ENCODE results near the gene RPL28. TPM values are rescaled to one million over a fixed set of nuclear protein-coding genes. Genes with fewer than 3 reads are reported as not detected.
"Not testable (repeated sequence)": the region's sequence is repeated elsewhere in the genome, so short reads cannot be mapped to it uniquely, and the experiment has no call there.

The RPL28 gene
- total RNA-seq, 2 donors from 2014 or later: 3,164 to 3,616 TPM

DNA sequence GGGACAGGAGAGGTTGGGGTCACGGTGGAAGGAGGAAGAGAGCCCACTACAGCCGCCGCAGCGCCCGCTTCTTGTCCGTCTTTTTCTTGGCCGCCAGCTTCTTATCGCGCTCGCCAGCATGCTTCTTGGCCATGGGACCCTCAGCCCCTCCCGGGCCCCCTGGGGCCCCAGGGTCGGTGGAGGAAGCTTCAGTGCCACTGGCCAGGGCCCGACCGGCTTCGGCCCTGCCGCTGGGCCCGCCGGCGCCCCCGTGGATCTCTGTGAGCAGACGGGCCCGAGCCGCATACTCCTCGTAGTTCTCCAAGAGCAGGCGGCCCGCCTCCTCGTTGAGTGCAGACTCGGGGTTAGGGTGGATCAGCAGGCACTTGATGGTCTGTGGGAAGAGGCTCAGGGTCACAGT is 15.7 kb downstream of the RPL28 start:
- H3K36me3 Mint-ChIP-seq (ENCODE audit: low read depth); DNase-seq; H3K9me3 ChIP-seq (ENCODE audit: control insufficient read depth, low read length, poor library complexity, severe bottlenecking); ATAC-seq; H3K27me3 Mint-ChIP-seq: not testable (repeated sequence)
- Mint-ChIP-seq H3K4me1 (peaks cover 29% of the 10 kb centered on the region), H3K27ac (peak overlapping the region; percentile 24), H3K4me3 (peak overlapping the region; percentile 47)

DNA sequence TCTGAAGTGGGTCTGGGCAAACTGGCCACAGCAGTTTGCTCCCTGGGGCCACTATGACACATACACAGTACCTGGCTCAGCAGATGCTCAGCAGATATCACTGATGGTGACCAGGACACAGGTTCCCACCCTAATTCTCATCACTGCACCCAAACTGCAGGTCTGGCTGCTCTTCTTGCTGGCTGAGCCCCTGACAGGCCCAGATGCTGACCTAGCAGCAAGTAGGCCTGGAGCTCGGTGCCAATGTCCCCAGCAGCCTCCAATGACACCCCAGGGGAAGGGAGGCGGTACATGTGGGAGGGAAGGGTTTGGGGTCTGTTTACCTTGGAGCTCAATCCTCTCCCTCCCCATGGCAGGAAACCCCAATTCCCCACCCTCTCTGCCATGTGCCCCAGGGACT is 16.8 kb downstream of the RPL28 start:
- Mint-ChIP-seq H3K27me3 (no peaks in the 10 kb centered on the region), H3K27ac (peak overlapping the region; percentile 24), H3K4me1 (peaks cover 33% of the 10 kb centered on the region), H3K4me3 (no peak overlapping the region), H3K36me3 (ENCODE audit: low read depth) (peaks cover 5% of the 10 kb centered on the region)
- no peaks in the 10 kb centered on the region for H3K9me3 ChIP-seq (ENCODE audit: control insufficient read depth, low read length, poor library complexity, severe bottlenecking)
- ATAC-seq (no peak), DNase-seq (no peak)

DNA sequence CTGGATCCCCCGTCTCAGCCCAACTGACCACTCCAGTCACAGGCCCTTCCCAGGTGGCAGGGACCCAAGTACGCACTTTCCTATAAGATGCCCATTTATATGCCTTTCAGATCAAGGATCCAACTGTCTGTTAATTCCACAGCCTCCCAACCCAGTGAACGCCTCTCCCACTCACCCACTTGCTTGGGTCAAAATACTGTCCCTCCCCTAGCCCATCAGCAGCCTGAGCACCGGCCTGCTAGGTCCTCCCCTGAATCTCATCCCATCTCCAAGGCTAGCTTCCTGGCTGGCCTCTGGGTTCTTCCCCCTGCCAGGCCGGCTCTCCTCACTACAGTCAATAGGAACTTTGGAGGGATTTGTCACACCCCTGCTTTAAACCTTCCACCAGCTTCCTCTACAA is 19.9 kb downstream of the RPL28 start:
- no peak for DNase-seq
- H3K36me3 Mint-ChIP-seq (ENCODE audit: low read depth): peaks cover 7% of the 10 kb centered on the region
- no peaks in the 10 kb centered on the region for H3K9me3 ChIP-seq (ENCODE audit: control insufficient read depth, low read length, poor library complexity, severe bottlenecking)
- peak overlapping the region; percentile 95 for H3K27ac Mint-ChIP-seq
- H3K4me1 Mint-ChIP-seq: peaks cover 23% of the 10 kb centered on the region
- peak overlapping the region; percentile 88 for H3K4me3 Mint-ChIP-seq
- H3K27me3 Mint-ChIP-seq: no peaks in the 10 kb centered on the region
- ATAC-seq: no peak

DNA sequence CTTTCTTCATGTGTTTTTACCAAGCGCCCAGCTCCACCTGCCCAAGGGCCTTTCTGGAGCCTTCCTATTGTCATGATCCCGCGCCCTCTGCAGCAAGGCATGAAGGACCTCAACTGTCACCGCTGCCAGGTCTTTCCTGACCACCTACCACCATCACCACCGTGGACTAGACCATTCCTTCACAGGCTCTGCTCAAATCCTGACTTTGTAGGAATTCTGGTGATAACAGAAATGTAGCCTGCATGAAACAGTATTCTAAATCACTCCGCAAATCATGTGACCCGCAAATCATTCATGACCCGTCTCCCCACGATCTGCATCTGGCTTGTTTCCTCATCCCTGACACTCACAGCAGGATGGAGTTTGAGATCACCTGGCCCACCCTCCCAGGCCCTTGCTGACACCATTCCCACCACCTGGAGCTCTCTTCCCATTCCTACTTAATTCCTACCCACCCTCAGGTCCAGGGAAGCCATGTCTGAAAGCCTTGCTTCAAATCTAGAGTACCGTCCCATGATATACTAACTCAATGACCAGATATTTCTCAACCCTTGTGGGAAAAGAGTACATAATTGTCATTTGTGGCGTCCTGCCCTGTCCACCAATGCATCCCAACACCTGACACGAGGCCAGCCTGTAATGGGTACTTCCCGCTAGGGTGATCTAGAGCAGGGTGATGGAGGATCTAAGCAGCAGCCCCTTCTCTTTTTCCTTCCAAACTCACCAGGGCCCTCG is 20.5 kb downstream of the RPL28 start:
- H3K27me3 Mint-ChIP-seq: no peaks in the 10 kb centered on the region
- H3K27ac Mint-ChIP-seq: peak overlapping the region; percentile 95
- H3K4me3 Mint-ChIP-seq: peak overlapping the region; percentile 88
- H3K9me3 ChIP-seq (ENCODE audit: control insufficient read depth, low read length, poor library complexity, severe bottlenecking): no peaks in the 10 kb centered on the region
- ATAC-seq (no peak), DNase-seq (no peak)
- H3K36me3 Mint-ChIP-seq (ENCODE audit: low read depth): peaks cover 7% of the 10 kb centered on the region
- peaks cover 23% of the 10 kb centered on the region for H3K4me1 Mint-ChIP-seq

DNA sequence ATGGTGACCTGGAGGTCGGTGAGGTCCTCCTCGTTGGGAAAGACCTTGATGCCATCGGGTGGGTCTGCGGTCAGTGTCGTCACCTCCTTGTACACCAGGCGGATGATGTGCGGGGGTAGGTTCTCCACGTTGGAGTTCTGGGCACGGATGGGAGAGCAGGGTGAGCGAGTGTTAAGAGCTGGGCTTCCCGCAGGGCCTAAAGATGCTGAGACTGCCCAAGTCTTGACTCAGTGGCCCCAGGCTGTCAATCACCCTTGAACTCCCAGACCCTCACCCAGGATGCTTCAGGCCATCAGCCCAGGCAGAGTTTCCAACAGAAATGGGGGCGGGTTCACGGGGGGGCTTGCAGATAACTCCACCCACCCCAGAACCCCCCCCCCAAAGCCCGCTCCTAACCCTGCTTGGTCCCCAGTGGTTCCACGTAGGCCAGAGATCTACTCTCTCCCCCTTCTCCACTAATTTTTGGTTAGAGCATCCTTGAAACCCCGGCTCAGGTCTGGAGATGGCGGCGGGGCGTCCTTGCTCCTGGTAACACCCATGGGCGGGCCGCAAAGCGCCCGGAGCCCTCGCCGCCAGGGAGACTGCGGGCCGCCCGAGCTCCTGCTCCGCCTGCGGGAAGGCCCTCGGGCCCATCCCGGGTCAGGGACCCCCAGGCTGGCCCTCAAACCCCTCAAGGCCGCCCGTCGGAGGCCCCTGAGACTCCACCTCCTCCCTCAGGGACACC is 21.3 kb downstream of the RPL28 start:
- peak overlapping the region; percentile 95 for H3K27ac Mint-ChIP-seq
- ATAC-seq: no peak
- H3K4me1 Mint-ChIP-seq: peaks cover 23% of the 10 kb centered on the region
- H3K4me3 Mint-ChIP-seq: peak overlapping the region; percentile 88
- DNase-seq: peak in 1 of 3 donors; percentile 17
- peaks cover 7% of the 10 kb centered on the region for H3K36me3 Mint-ChIP-seq (ENCODE audit: low read depth)
- H3K9me3 ChIP-seq (ENCODE audit: control insufficient read depth, low read length, poor library complexity, severe bottlenecking): no peaks in the 10 kb centered on the region
- H3K27me3 Mint-ChIP-seq: no peaks in the 10 kb centered on the region

DNA sequence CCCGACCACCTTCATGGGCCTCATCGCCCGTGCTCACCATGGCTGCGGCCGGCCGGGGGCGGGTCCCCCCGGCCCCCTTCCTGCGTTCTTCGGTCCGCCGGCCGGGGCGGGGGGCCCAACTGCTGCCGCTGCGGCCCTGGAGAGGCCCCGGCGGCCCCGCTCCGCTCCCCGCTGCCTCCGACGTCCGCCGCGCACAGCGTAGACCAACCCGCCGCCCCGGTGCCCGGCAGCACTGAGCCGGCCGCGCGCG is 21.7 kb downstream of the RPL28 start, which contains the start of gene UBE2S:
Gene UBE2S (minus strand): TSS at position 239 of the 250 bp plus-strand sequence. CDS start 199 bp downstream, at position 40.
- Mint-ChIP-seq H3K27ac (peak within 1 kb of the TSS; percentile 95), H3K4me3 (peak within 1 kb of the TSS; percentile 88), H3K4me1 (peaks cover 23% of the 10 kb centered on the region)
- ATAC-seq; H3K36me3 Mint-ChIP-seq (ENCODE audit: low read depth); H3K9me3 ChIP-seq (ENCODE audit: control insufficient read depth, low read length, poor library complexity, severe bottlenecking); DNase-seq; H3K27me3 Mint-ChIP-seq: not testable (repeated sequence)

DNA sequence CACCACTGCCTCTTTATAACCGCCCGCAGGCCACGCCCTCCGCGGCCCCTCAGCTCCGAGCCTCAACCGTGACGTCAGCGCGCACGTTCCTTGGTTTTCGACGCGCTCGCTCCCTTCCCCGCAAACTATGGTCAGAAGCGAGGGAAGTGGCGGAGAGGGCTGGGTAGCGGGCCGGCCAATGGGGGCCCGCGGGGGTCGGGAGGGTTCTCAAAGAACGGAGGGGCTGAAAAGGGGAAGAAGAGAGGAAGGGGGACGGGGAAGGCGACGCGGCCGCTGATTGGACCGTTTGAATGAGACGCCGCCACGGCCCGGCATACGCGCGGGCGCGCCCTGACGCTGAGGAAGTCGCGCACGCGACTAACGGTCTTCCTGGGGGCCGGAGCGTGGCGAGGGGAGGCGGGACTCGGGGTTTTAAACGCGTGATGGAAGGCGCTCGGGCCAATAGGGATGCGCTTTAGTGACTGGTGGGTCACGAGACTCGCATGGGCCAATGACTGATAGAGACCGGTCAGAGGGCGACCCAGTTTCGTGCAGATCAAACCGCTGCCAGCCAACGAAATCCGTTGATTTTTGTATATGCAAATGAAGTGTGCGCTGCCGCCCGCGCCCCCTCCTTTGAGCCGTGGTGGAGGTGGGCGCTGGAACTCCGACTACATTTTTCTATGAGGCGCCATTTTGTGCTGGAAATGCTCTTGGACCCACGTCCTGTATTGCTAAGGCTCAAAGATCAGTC is 22.2 kb downstream of the RPL28 start:
- DNase-seq (peak; percentile 94 to 96 (median 94)), ATAC-seq (peak; percentile 93)
- H3K36me3 Mint-ChIP-seq (ENCODE audit: low read depth): peaks cover 7% of the 10 kb centered on the region
- peak overlapping the region; percentile 88 for H3K4me3 Mint-ChIP-seq
- H3K9me3 ChIP-seq (ENCODE audit: control insufficient read depth, low read length, poor library complexity, severe bottlenecking): no peaks in the 10 kb centered on the region
- H3K27ac Mint-ChIP-seq: peak overlapping the region; percentile 95
- H3K4me1 Mint-ChIP-seq: peaks cover 23% of the 10 kb centered on the region
- H3K27me3 Mint-ChIP-seq: no peaks in the 10 kb centered on the region

DNA sequence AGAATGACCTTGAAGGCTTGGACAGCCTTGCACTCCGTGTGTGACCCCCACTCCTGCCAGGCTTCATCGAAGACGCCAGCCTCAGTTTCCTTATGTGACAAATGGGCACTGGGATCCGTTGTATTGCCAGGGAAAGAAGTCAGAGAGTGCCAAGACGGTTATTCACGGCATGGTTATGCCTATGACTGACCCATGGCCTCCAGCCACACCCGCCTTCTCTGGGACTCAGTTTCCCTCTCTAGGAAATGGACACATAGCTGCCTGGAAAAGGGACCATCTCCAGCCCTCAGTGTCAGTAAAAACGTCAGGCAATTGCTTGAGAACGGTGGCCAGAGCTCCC is 22.8 kb downstream of the RPL28 start:
- DNase-seq (no peak), ATAC-seq (no peak)
- H3K27me3 Mint-ChIP-seq: no peaks in the 10 kb centered on the region
- H3K4me1 Mint-ChIP-seq: peaks cover 21% of the 10 kb centered on the region
- H3K27ac Mint-ChIP-seq: peak overlapping the region; percentile 95
- peak overlapping the region; percentile 88 for H3K4me3 Mint-ChIP-seq
- no peaks in the 10 kb centered on the region for H3K9me3 ChIP-seq (ENCODE audit: control insufficient read depth, low read length, poor library complexity, severe bottlenecking)
- H3K36me3 Mint-ChIP-seq (ENCODE audit: low read depth): peaks cover 7% of the 10 kb centered on the region

DNA sequence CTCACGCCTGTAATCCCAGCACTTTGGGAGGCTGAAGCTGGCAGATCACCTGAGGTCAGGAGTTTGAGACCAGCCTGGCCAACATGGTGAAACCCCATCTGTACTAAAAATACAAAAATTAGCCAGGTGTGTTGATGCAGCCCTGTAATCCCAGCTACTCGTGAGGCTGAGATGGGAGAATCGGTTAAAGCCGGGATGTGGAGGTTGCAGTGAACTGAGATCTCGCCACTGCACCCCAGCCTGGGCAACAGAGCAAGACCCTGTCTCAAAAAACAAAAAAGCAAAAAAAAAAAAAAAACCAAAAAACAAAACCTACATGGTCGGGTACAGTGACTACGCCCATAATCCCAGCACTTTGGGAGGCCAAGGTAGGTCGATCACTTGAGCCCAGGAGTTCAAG is 23.4 kb downstream of the RPL28 start:
- DNase-seq; H3K27me3 Mint-ChIP-seq; H3K9me3 ChIP-seq (ENCODE audit: control insufficient read depth, low read length, poor library complexity, severe bottlenecking); ATAC-seq; H3K4me3 Mint-ChIP-seq; H3K36me3 Mint-ChIP-seq (ENCODE audit: low read depth): not testable (repeated sequence)
- Mint-ChIP-seq H3K27ac (peak overlapping the region; percentile 95), H3K4me1 (peaks cover 21% of the 10 kb centered on the region)

DNA sequence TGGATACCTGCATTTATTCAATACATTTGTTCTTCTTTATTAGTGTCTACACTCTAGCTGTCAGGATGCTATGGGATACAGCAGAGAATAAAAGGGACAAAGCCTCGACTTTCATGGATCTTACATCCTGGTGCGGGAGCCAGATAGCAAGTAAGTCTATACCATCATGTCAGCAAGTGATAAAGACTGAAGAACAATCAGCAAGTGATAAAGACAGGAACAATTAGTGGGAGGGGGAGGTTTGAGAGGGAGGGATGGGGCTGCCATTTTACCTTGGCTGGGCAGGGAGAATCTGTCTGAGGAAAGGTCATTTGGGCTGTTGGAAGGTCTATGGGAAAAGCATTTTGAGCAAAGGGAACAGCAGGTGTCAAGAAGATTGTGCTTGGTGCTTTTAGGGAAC is 24.4 kb downstream of the RPL28 start:
- H3K27ac Mint-ChIP-seq: no peak overlapping the region
- H3K27me3 Mint-ChIP-seq: no peaks in the 10 kb centered on the region
- H3K4me1 Mint-ChIP-seq: peaks cover 21% of the 10 kb centered on the region
- H3K36me3 Mint-ChIP-seq (ENCODE audit: low read depth): peaks cover 7% of the 10 kb centered on the region
- DNase-seq (no peak), ATAC-seq (no peak)
- no peaks in the 10 kb centered on the region for H3K9me3 ChIP-seq (ENCODE audit: control insufficient read depth, low read length, poor library complexity, severe bottlenecking)
- no peak overlapping the region for H3K4me3 Mint-ChIP-seq

DNA sequence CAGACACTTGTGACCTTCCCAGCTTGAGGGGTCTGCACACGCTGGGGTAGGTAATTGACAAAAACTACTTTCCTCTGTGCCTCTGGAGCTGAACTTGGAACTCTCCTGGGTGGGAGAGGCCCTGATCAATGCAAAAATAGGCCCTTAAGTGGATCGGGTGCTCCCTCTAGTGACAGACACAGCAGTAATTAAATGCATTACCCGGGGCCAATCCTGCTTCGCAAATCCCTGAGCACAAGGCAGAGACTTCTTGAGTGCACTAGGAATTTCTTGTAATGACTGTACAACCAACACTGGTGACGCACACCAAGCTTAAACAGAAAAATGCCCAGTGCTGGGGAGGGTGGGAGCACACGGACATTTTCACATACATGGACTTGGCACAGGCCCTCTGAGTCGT is 32.5 kb downstream of the RPL28 start:
- ATAC-seq (peak; percentile 71), DNase-seq (peak in 2 of 3 donors; percentile 20 to 45)
- Mint-ChIP-seq H3K4me3 (peak overlapping the region; percentile 25), H3K27ac (no peak overlapping the region), H3K27me3 (no peaks in the 10 kb centered on the region), H3K36me3 (ENCODE audit: low read depth) (no peaks in the 10 kb centered on the region), H3K4me1 (peaks cover 16% of the 10 kb centered on the region)
- H3K9me3 ChIP-seq (ENCODE audit: control insufficient read depth, low read length, poor library complexity, severe bottlenecking): no peaks in the 10 kb centered on the region

DNA sequence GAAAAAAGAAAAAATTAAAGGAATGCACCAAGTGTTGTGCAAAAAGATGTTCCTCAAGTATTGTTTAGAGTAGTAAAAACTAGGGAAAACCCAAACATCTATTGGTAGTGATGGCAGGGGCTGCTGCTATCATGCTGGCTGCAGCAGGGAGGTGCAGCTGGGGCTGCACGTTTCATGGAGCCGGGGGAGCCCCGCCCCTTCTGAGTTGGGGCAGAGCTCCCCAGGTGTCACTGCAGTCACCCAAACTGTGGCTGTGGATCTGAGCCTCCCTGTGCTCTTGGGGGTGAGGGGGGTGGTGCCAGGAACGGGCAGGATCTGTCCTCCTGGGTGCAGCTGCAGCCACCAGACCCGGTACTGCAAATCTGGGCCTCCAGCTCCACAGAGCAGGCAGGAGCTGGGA is 33.4 kb downstream of the RPL28 start:
- Mint-ChIP-seq H3K36me3 (ENCODE audit: low read depth) (no peaks in the 10 kb centered on the region), H3K4me1 (peaks cover 16% of the 10 kb centered on the region), H3K4me3 (no peak overlapping the region), H3K27me3 (no peaks in the 10 kb centered on the region), H3K27ac (no peak overlapping the region)
- DNase-seq (no peak), ATAC-seq (no peak)
- H3K9me3 ChIP-seq (ENCODE audit: control insufficient read depth, low read length, poor library complexity, severe bottlenecking): no peaks in the 10 kb centered on the region

DNA sequence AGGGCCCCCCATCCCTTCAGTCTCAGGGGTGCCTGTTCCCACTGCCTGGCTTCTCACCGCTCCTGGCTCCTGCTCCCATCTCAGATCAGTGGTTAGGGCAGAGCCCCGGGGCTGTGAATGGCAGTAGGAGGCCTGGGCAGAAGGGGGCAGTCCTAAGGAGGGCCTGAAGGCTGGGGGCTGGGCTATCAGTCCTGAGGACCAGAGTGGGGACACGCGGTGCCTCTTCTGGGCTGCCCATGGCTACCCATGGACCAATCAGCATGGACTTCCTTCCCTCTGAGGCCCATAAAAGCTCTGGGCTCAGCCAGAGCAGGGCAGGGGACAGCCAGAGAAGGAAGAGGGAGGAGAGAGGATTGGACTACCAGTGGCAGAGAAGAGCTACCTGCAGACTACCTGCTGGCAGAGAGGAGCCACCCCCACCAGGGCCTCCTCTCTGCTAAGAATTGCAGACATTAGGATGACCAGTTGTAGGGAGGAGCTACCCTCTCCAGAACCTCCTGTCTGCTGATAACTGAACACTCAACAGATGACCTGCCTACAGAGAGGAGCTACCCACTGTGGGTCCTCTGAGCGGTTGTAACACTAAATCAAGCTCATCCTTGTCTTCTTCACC is 34.0 kb downstream of the RPL28 start:
- H3K36me3 Mint-ChIP-seq (ENCODE audit: low read depth): no peaks in the 10 kb centered on the region
- ATAC-seq (no peak), DNase-seq (no peak)
- H3K4me3 Mint-ChIP-seq: no peak overlapping the region
- H3K4me1 Mint-ChIP-seq: peaks cover 16% of the 10 kb centered on the region
- no peaks in the 10 kb centered on the region for H3K9me3 ChIP-seq (ENCODE audit: control insufficient read depth, low read length, poor library complexity, severe bottlenecking)
- H3K27me3 Mint-ChIP-seq: no peaks in the 10 kb centered on the region
- H3K27ac Mint-ChIP-seq: no peak overlapping the region

Data from T-helper 17 cell (primary cell).